ES-I3 (cell line): ENCODE results near the gene C13orf46.

ENCODE experiments used
- H3K36me3 ChIP-seq: 2 replicates; pipeline ENCODE4 v1.6.1; 2013; ENCODE audit warnings: mild to moderate bottlenecking, low read length, control low read depth, moderate library complexity; ENCODE audit not compliant: insufficient read depth
- H3K4me1 ChIP-seq: 2 replicates; pipeline ENCODE4 v1.6.1; 2013; ENCODE audit warnings: mild to moderate bottlenecking, control low read depth, low read length; ENCODE audit not compliant: insufficient read depth
- H3K9ac ChIP-seq: 2 replicates; pipeline ENCODE4 v1.6.1; 2013; ENCODE audit warnings: low read depth, mild to moderate bottlenecking, low read length, moderate library complexity
- H3K9me3 ChIP-seq: 2 replicates; pipeline ENCODE4 v1.6.1; 2013; ENCODE audit warnings: mild to moderate bottlenecking, low read length, moderate library complexity; ENCODE audit not compliant: control insufficient read depth, insufficient read depth

The C13orf46 gene

GRCh38 chr13:113975416-113975815 is 1.5 kb upstream of the C13orf46 start:
- no peaks in the 10 kb centered on the region for H3K9me3 ChIP-seq
- no peaks in the 10 kb centered on the region for H3K36me3 ChIP-seq
- H3K9ac ChIP-seq, result no peak overlapping the region
- H3K4me1 ChIP-seq, result peaks cover 6% of the 10 kb centered on the region; the same call in 1 of the 2 replicates

GRCh38 chr13:113974304-113975281 is 717 bp upstream of the C13orf46 start:
- no peak overlapping the region for H3K9ac ChIP-seq
- H3K9me3 ChIP-seq, result no peaks in the 10 kb centered on the region
- H3K36me3 ChIP-seq, result no peaks in the 10 kb centered on the region
- H3K4me1 ChIP-seq, result peaks cover 6% of the 10 kb centered on the region; the same call in 1 of the 2 replicates

- Histone ChIP-seq H3K36me3 (no peaks in the 10 kb centered on the region), H3K9ac (no peak overlapping the region), H3K9me3 (no peaks in the 10 kb centered on the region), H3K4me1 (peaks cover 6% of the 10 kb centered on the region; the same call in 1 of the 2 replicates)
Measured at GRCh38 chr13:113972451-113973217, 1.2 kb downstream of the C13orf46 start.

GRCh38 chr13:113971471-113972231 is 2.2 kb downstream of the C13orf46 start:
- Histone ChIP-seq H3K36me3 (no peaks in the 10 kb centered on the region), H3K4me1 (peaks cover 3% of the 10 kb centered on the region; the same call in 1 of the 2 replicates), H3K9me3 (no peaks in the 10 kb centered on the region), H3K9ac (no peak overlapping the region)

- H3K9ac ChIP-seq, result no peak overlapping the region
Measured at GRCh38 chr13:113970810-113971470, 2.9 kb downstream of the C13orf46 start.

GRCh38 chr13:113969973-113970611 is 3.8 kb downstream of the C13orf46 start:
- no peaks in the 10 kb centered on the region for H3K36me3 ChIP-seq
- no peak overlapping the region for H3K9ac ChIP-seq
- no peaks in the 10 kb centered on the region for H3K4me1 ChIP-seq
- no peaks in the 10 kb centered on the region for H3K9me3 ChIP-seq

More at GRCh38 chr13:113970810-113971470, 2.9 kb downstream of the C13orf46 start:
- Histone ChIP-seq H3K4me1 (no peaks in the 10 kb centered on the region), H3K36me3 (no peaks in the 10 kb centered on the region), H3K9me3 (no peaks in the 10 kb centered on the region)

- Histone ChIP-seq H3K9me3 (no peaks in the 10 kb centered on the region), H3K36me3 (no peaks in the 10 kb centered on the region), H3K9ac (no peak overlapping the region), H3K4me1 (no peaks in the 10 kb centered on the region)
Measured at GRCh38 chr13:113969311-113969972, 4.4 kb downstream of the C13orf46 start.

GRCh38 chr13:113968463-113969310 is 5.2 kb downstream of the C13orf46 start:
- Histone ChIP-seq H3K9me3 (no peaks in the 10 kb centered on the region), H3K9ac (no peak overlapping the region), H3K36me3 (no peaks in the 10 kb centered on the region), H3K4me1 (no peaks in the 10 kb centered on the region)

GRCh38 chr13:113967729-113968462 is 6.0 kb downstream of the C13orf46 start:
- Histone ChIP-seq H3K4me1 (no peaks in the 10 kb centered on the region), H3K9me3 (no peaks in the 10 kb centered on the region), H3K9ac (no peak overlapping the region), H3K36me3 (no peaks in the 10 kb centered on the region)

- Histone ChIP-seq H3K36me3 (no peaks in the 10 kb centered on the region), H3K9ac (no peak overlapping the region), H3K9me3 (no peaks in the 10 kb centered on the region; the same call in 1 of the 2 replicates), H3K4me1 (no peaks in the 10 kb centered on the region)
Measured at GRCh38 chr13:113967206-113967720, 6.6 kb downstream of the C13orf46 start.

- Histone ChIP-seq H3K9ac (no peak overlapping the region), H3K9me3 (no peaks in the 10 kb centered on the region; the same call in 1 of the 2 replicates), H3K36me3 (no peaks in the 10 kb centered on the region), H3K4me1 (no peaks in the 10 kb centered on the region)
Measured at GRCh38 chr13:113965968-113966884, 7.7 kb downstream of the C13orf46 start.
